ENCODE data around the gene ATP6V1B1. TPM values are rescaled to one million over a fixed set of nuclear protein-coding genes. Genes with fewer than 3 reads are reported as not detected.

Gene ATP6V1B1
- total RNA-seq, 4 donors from 2014 or later, result not detected

GRCh38 chr2:70892750-70893149 lies 43.0 kb upstream of the ATP6V1B1 start:
- DNase-seq, result no peak
- H3K9me3 ChIP-seq, result no peaks in the 10 kb centered on the region
- TF ChIP-seq POLR2A (IDR thresholded peaks at IDR 0.05) (no peak), CTCF (IDR thresholded peaks at IDR 0.05) (no peak)
- WGBS, 2 donors, result 57 to 77% methylated on average over 5 of the region's 5 CpGs
- no peak overlapping the region for H3K4me3 ChIP-seq (replicated peaks in 1 of 3)
- intact Hi-C loops (cut with DNase I), result no loop called here
- H3K27ac ChIP-seq, result no peak overlapping the region
- no peaks in the 10 kb centered on the region for H3K36me3 ChIP-seq
- H3K27me3 ChIP-seq, result peaks cover 20% of the 10 kb centered on the region
- H3K4me1 ChIP-seq, result peaks cover 10 to 13% of the 10 kb centered on the region in 2 donors

GRCh38 chr2:70893186-70893585 lies 42.5 kb upstream of the ATP6V1B1 start:
- Histone ChIP-seq H3K27me3 (peaks cover 17% of the 10 kb centered on the region), H3K4me1 (peaks cover 8% of the 10 kb centered on the region in 2 donors), H3K4me3 (replicated peaks in 1 of 3) (no peak overlapping the region), H3K27ac (no peak overlapping the region), H3K9me3 (no peaks in the 10 kb centered on the region), H3K36me3 (no peaks in the 10 kb centered on the region)
- WGBS, 2 donors, result 33 to 58% methylated on average over 2 of the region's 2 CpGs
- TF ChIP-seq CTCF (IDR thresholded peaks at IDR 0.05) (no peak), POLR2A (IDR thresholded peaks at IDR 0.05) (no peak)
- intact Hi-C loops (cut with DNase I), result no loop called here
- DNase-seq, result no peak

- intact Hi-C loops (cut with DNase I), result no loop called here
- DNase-seq, result no peak
- H3K36me3 ChIP-seq, result no peaks in the 10 kb centered on the region
- H3K4me1 ChIP-seq, result peaks cover 4 to 6% of the 10 kb centered on the region in 2 donors
- no peak overlapping the region for H3K27ac ChIP-seq
- TF ChIP-seq POLR2A (IDR thresholded peaks at IDR 0.05) (no peak), CTCF (IDR thresholded peaks at IDR 0.05) (no peak)
- peaks cover 7% of the 10 kb centered on the region for H3K27me3 ChIP-seq
- WGBS, 2 donors, result 88 to 89% methylated on average over 2 to 4 of the region's 4 CpGs
- no peak overlapping the region for H3K4me3 ChIP-seq (replicated peaks in 1 of 3)
- no peaks in the 10 kb centered on the region for H3K9me3 ChIP-seq
These were observed 40.9 kb upstream of the ATP6V1B1 start for GRCh38 chr2:70894765-70895164.

- H3K4me1 ChIP-seq, result peaks cover 9 to 10% of the 10 kb centered on the region in 2 donors
- peaks cover 6% of the 10 kb centered on the region for H3K27me3 ChIP-seq
- 50 to 69% methylated on average over 3 of the region's 3 CpGs for WGBS, 2 donors
These were observed 40.5 kb upstream of the ATP6V1B1 start for GRCh38 chr2:70895249-70895648.

More at GRCh38 chr2:70895249-70895648, 40.5 kb upstream of the ATP6V1B1 start:
- no peaks in the 10 kb centered on the region for H3K36me3 ChIP-seq
- intact Hi-C loops (cut with DNase I), result no loop called here
- TF ChIP-seq CTCF (IDR thresholded peaks at IDR 0.05) (no peak), POLR2A (IDR thresholded peaks at IDR 0.05) (no peak)
- no peaks in the 10 kb centered on the region for H3K9me3 ChIP-seq
- no peak overlapping the region for H3K4me3 ChIP-seq (replicated peaks in 1 of 3)
- no peak overlapping the region for H3K27ac ChIP-seq
- DNase-seq, result no peak
